ENCODE data around the gene SNIP1.
A peak's percentile ranks its signal among the peaks of the same experiment; 100 is the strongest.

Gene SNIP1

DNA sequence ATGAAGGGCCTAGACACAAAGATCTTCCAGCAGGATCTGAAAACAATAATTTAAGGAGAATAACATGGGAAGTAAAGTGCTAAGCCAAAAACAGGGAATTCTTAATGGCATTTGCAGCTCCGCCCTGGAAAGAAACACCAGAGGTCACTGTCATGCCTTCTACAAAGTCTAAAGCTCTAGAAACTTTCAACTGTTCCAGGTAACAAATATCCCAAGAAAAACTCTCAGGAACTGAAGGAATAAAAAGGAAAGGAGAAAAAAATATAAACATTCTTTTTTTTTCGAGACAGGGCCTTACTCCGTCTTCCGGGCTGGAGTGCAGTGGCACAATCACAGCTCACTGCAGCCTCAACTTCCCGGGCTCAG, 66.5 kb downstream of the SNIP1 start:
- no peak for DNase-seq (ENCODE audit: low read depth, low spot score)
- no peak overlapping the region for H3K27ac ChIP-seq
- no peak overlapping the region for H3K4me3 ChIP-seq
- TF ChIP-seq POLR2AphosphoS5 (IDR thresholded peaks at IDR 0.05; ENCODE audit: borderline replicate concordance, low read depth, low read length), result no peak
- no peak for TF ChIP-seq EZH2 (IDR thresholded peaks at IDR 0.05)
- no peak for TF ChIP-seq FOXP2 (optimal IDR thresholded peaks at IDR 0.05; ENCODE audit: control extremely low read depth, extremely low read length, insufficient read depth)
- H3K36me3 ChIP-seq (ENCODE audit: insufficient read depth, low read length), result peaks cover 12% of the 10 kb centered on the region
- no peak overlapping the region for H3K9ac ChIP-seq (ENCODE audit: insufficient read length)
- H3K9me3 ChIP-seq (ENCODE audit: low read depth, low read length), result no peaks in the 10 kb centered on the region

DNA sequence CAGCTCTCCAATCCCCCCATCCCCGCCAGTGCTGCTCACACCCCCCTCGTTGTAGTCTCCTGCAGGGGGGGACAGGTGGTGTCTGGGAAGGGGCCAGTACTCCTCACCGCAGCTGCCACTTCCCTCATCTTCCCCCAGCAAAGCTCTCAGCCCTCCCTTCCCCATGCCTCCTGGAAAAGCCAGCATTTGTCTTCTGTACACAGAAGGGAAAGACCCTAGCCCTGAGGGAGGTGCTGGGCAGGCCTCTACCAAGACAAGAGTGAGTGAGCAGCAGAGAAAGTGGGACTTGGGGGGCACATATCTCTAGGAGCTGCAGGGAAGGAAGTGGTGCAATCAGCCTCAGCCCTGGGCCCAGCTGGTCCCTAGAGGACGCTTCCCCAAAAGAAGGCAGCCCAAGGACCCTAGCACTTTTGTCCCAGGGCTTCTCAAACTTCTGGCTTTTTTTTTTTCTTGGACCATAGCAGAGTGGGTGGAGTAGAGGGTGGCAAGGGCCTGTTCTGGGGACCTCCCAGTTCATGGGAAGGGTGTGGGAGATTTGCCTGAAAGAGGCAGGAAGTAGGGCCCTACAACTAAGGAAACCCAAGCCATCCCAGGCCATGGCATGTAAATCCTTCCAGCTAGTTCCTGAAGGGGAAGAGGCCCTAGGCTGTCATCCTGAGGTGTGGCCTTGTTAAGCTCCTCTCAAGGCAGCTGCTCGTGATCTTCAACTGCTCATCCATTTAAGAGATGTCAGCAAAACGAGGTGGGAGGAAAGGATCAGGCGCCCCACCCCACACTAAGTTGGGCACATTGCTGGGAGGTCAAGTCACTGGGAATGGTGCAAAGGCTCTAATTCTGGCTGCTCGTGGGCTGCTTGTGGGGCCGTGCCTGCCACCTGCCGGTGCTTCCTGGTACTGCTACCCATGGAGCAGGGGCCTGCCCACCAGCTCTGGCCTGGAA, 67.1 kb downstream of the SNIP1 start:
- no peak overlapping the region for H3K9ac ChIP-seq (ENCODE audit: insufficient read length)

DNA sequence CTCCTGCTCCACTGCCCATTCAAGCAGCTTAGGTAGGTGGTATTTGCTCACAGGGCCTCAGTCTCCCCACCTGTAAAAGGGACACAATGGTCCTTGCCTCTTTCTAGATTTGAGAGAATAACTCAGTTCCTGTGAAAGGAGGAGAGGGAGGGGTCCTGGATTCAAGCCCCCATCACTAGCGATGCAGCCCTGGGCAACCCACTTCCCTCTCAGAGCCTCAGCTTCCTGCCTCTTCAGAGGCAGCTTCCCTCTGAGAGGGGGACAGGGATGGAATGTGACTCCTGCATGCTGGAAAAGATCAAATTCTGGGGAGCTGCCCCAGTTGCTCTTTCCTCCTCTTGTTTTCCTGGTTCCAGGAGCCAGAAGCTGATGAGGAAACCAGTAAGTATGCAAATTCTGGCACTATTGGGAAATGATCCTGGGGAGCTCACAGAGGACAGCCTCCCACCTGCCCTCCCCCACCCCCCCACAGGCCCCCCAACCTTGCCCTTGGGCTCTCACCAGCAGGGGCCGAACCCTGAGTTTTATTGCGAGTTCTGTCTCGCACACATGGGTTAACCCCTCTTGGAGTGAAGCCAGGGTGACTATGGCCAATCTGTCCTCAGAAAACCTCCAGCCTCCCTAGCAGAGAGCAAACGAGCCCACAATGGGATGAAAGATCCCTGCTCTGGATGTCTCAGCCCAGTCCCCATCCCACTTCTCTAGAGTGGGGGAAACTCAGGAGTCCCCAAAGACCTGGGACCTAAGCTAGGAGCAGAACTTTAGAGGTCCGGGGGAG, 68.0 kb downstream of the SNIP1 start:
- DNase-seq (ENCODE audit: low read depth, low spot score), result no peak
- Histone ChIP-seq H3K9me3 (ENCODE audit: low read depth, low read length) (no peaks in the 10 kb centered on the region), H3K9ac (ENCODE audit: insufficient read length) (no peak overlapping the region), H3K27ac (no peak overlapping the region), H3K4me3 (no peak overlapping the region), H3K36me3 (ENCODE audit: insufficient read depth, low read length) (peaks cover 16% of the 10 kb centered on the region; the same call in 1 of the 2 replicates)
- TF ChIP-seq FOXP2 (optimal IDR thresholded peaks at IDR 0.05; ENCODE audit: control extremely low read depth, extremely low read length, insufficient read depth) (no peak), EZH2 (IDR thresholded peaks at IDR 0.05) (no peak), POLR2AphosphoS5 (IDR thresholded peaks at IDR 0.05; ENCODE audit: borderline replicate concordance, low read depth, low read length) (no peak)

More for the DNA sequence above, 67.1 kb downstream of the SNIP1 start:
- no peak for TF ChIP-seq FOXP2 (optimal IDR thresholded peaks at IDR 0.05; ENCODE audit: control extremely low read depth, extremely low read length, insufficient read depth)
- TF ChIP-seq POLR2AphosphoS5 (IDR thresholded peaks at IDR 0.05; ENCODE audit: borderline replicate concordance, low read depth, low read length), result no peak
- no peak for TF ChIP-seq EZH2 (IDR thresholded peaks at IDR 0.05)
- no peak overlapping the region for H3K4me3 ChIP-seq
- peak overlapping the region; percentile 25; the same call in 1 of the 2 replicates for H3K27ac ChIP-seq
- no peaks in the 10 kb centered on the region for H3K9me3 ChIP-seq (ENCODE audit: low read depth, low read length)
- H3K36me3 ChIP-seq (ENCODE audit: insufficient read depth, low read length), result peaks cover 11% of the 10 kb centered on the region; the same call in 1 of the 2 replicates
- DNase-seq (ENCODE audit: low read depth, low spot score), result no peak

All from SK-N-MC (cell line).